ENCODE results near the gene TMPRSS4. TPM values are rescaled to one million over a fixed set of nuclear protein-coding genes. Genes with fewer than 3 reads are reported as not detected.

TMPRSS4 gene
- total RNA-seq, 1 experiment from 2014 or later: 1.5 TPM

DNA sequence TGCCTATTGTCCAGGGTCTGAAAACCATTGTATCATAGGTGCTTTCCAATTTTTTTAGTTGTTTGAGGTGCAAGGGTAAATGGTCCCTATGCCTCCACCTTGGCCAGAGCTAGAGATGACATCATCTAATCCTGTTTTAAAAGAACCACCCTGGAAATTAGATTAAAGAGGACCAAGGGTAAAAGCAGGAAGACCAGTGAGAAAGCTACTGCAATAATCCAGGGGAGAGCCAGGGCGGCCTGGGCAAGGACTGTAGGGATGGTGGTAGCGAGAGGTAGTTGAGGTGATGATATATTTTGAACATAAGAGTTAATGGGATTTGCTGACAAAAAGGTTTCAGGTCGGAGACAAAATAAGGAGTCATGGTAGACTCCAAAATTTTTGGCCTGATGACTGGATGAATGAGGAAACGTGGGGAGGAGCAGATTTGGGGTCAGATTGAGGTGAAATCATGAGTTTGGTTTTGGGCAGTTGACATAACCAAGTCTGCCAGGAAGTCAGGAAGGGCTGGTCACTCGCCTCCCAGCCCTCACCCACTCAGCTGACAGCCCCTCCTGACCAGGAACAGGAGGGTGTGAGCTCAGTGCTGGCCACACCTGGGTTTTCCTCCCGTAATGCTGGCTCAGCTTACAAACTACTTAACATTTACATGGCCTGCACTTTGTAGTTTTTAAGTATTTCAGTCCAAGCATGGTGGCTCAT is 52.7 kb downstream of the TMPRSS4 start:
- Histone ChIP-seq H3K9me2 (ENCODE audit: insufficient read depth) (no peaks in the 10 kb centered on the region), H4K20me1 (ENCODE audit: insufficient read depth) (no peaks in the 10 kb centered on the region), H2AFZ (ENCODE audit: low read depth, low read length, poor library complexity, severe bottlenecking) (no peak overlapping the region), H3K9me3 (ENCODE audit: control insufficient read depth in 1 of 2, insufficient read depth in 1 of 2, low read depth in 1 of 2, low read length in 2 of 2) (no peaks in the 10 kb centered on the region), H3K36me3 (ENCODE audit: control insufficient read depth in 1 of 2, insufficient read depth in 2 of 2, low read length in 2 of 2) (no peaks in the 10 kb centered on the region), H3K4me3 (replicated peaks in 1 of 2; ENCODE audit: low read depth in 1 of 2, low read length in 2 of 2) (no peak overlapping the region), H3K79me2 (ENCODE audit: insufficient read depth, low read length) (no peaks in the 10 kb centered on the region), H3K27me3 (ENCODE audit: insufficient read depth, low read length) (no peaks in the 10 kb centered on the region), H3K27ac (ENCODE audit: low read depth, low read length) (no peak overlapping the region), H3K9ac (ENCODE audit: low read length) (no peak overlapping the region), H3K4me1 (ENCODE audit: control insufficient read depth in 1 of 2, insufficient read depth in 2 of 2, low read length in 2 of 2) (peaks cover 0 to 6% of the 10 kb centered on the region in 2 experiments; a peak in 1 of 4 replicates), H3K4me2 (ENCODE audit: low read length) (no peak overlapping the region)
- ATAC-seq (no peak), DNase-seq (ENCODE audit: low read depth, low spot score) (no peak)
- no TSS peak for BruUV-seq (replicated peaks)
- CTCF ChIA-PET: no interaction called here
- RAD21 ChIA-PET (ENCODE audit: low non-redundant PET in 1 of 2, low total read pairs in 2 of 2, uncharacterized antibody in 2 of 2, unreplicated experiment in 2 of 2): no interaction called here
- POLR2A ChIA-PET: no interaction called here
- intact Hi-C loops (cut with micrococcal nuclease): no loop called here
- no peak for TF ChIP-seq EZH2phosphoT487 (IDR thresholded peaks at IDR 0.05; ENCODE audit: borderline replicate concordance)
- no peak for TF ChIP-seq YY1 (IDR thresholded peaks at IDR 0.05; ENCODE audit: extremely low read depth, insufficient replicate concordance, low read depth, low read length)
- TF ChIP-seq ELF1 (IDR thresholded peaks at IDR 0.05; ENCODE audit: borderline replicate concordance, low read depth): no peak
- TF ChIP-seq, protein P1, sequence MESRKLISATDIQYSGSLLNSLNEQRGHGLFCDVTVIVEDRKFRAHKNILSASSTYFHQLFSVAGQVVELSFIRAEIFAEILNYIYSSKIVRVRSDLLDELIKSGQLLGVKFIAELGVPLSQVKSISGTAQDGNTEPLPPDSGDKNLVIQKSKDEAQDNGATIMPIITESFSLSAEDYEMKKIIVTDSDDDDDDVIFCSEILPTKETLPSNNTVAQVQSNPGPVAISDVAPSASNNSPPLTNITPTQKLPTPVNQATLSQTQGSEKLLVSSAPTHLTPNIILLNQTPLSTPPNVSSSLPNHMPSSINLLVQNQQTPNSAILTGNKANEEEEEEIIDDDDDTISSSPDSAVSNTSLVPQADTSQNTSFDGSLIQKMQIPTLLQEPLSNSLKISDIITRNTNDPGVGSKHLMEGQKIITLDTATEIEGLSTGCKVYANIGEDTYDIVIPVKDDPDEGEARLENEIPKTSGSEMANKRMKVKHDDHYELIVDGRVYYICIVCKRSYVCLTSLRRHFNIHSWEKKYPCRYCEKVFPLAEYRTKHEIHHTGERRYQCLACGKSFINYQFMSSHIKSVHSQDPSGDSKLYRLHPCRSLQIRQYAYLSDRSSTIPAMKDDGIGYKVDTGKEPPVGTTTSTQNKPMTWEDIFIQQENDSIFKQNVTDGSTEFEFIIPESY (IDR thresholded peaks at IDR 0.05; ENCODE audit: extremely low read depth, insufficient replicate concordance, low read length): no peak
- TF ChIP-seq CBX3 (IDR thresholded peaks at IDR 0.05; ENCODE audit: low read depth): no peak
- no peak for TF ChIP-seq RAD21 (IDR thresholded peaks at IDR 0.05; ENCODE audit: low read depth)
- TF ChIP-seq SP1 (IDR thresholded peaks at IDR 0.05; ENCODE audit: low read depth): no peak
- TF ChIP-seq TCF7L2 (IDR thresholded peaks at IDR 0.05; ENCODE audit: borderline replicate concordance, extremely low read depth, insufficient read depth, insufficient read length): no peak
- no peak for TF ChIP-seq ZNF274 (IDR thresholded peaks at IDR 0.05; ENCODE audit: low read depth, low read length)
- no peak for TF ChIP-seq SIN3A (IDR thresholded peaks at IDR 0.05; ENCODE audit: low read depth)
- no peak for TF ChIP-seq EZH2 (IDR thresholded peaks at IDR 0.05)
- TF ChIP-seq POLR2AphosphoS5 (IDR thresholded peaks at IDR 0.05; ENCODE audit: low read depth, low read length): no peak
- TF ChIP-seq, protein P2, sequence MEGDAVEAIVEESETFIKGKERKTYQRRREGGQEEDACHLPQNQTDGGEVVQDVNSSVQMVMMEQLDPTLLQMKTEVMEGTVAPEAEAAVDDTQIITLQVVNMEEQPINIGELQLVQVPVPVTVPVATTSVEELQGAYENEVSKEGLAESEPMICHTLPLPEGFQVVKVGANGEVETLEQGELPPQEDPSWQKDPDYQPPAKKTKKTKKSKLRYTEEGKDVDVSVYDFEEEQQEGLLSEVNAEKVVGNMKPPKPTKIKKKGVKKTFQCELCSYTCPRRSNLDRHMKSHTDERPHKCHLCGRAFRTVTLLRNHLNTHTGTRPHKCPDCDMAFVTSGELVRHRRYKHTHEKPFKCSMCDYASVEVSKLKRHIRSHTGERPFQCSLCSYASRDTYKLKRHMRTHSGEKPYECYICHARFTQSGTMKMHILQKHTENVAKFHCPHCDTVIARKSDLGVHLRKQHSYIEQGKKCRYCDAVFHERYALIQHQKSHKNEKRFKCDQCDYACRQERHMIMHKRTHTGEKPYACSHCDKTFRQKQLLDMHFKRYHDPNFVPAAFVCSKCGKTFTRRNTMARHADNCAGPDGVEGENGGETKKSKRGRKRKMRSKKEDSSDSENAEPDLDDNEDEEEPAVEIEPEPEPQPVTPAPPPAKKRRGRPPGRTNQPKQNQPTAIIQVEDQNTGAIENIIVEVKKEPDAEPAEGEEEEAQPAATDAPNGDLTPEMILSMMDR (IDR thresholded peaks at IDR 0.05 in 2 of 3, conservative IDR thresholded peaks at IDR 0.05 in 1 of 3; ENCODE audit: borderline replicate concordance in 1 of 3, insufficient read depth in 1 of 3, low read depth in 2 of 3, low read length in 2 of 3): no peak
- TF ChIP-seq, protein P3, sequence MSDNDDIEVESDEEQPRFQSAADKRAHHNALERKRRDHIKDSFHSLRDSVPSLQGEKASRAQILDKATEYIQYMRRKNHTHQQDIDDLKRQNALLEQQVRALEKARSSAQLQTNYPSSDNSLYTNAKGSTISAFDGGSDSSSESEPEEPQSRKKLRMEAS (IDR thresholded peaks at IDR 0.05): no peak

Measured in HCT116 (cell line).